Suprapubic skin (tissue), 4 donors: Measurements from ENCODE around the gene TMEM245. TPM values are rescaled to one million over a fixed set of nuclear protein-coding genes. Genes with fewer than 3 reads are reported as not detected.

Experiments
- DNase-seq, 2 donors: peaks; one replicate each; pipeline ENCODE4 v3.0.0-alpha.2; 2019; ENCODE audit warnings: low spot score in 2 of 2
- H3K27ac ChIP-seq: fragments of 200-600 bp; sonication (generic); one replicate; pipeline ENCODE4 v1.5.1; 2019
- H3K27me3 ChIP-seq: fragments of 200-600 bp; sonication (generic); one replicate; pipeline ENCODE4 v1.5.1; 2019
- H3K36me3 ChIP-seq: fragments of 200-600 bp; sonication (generic); one replicate; pipeline ENCODE4 v1.5.1; 2019
- H3K4me1 ChIP-seq: fragments of 200-600 bp; sonication (generic); one replicate; pipeline ENCODE4 v1.5.1; 2019
- H3K4me3 ChIP-seq: fragments of 200-600 bp; sonication (generic); one replicate; pipeline ENCODE4 v1.5.1; 2019; ENCODE audit warnings: mild to moderate bottlenecking
- H3K9me3 ChIP-seq: fragments of 200-600 bp; sonication (generic); one replicate; pipeline ENCODE4 v1.5.1; 2019
- CTCF ChIP-seq, 2 donors: fragments of 200-600 bp in 1 of 2; fragments of 450-650 bp in 1 of 2; sonication (generic) in 1 of 2; IDR thresholded peaks; one replicate each; pipeline ENCODE4 v1.5.1; 2016 to 2019; ENCODE audit warnings: antibody characterized with exemption in 2 of 2, mild to moderate bottlenecking in 1 of 2, moderate library complexity in 1 of 2
- EP300 ChIP-seq: sonication (generic); formaldehyde crosslinking; IDR thresholded peaks from one replicate; pipeline ENCODE4 v1.6.1; 2017; ENCODE audit warnings: antibody characterized with exemption
- POLR2A ChIP-seq, 2 donors: fragments of 450-650 bp; IDR thresholded peaks; one replicate each; pipeline ENCODE4 v1.6.1; 2017; ENCODE audit warnings: antibody characterized with exemption in 2 of 2, mild to moderate bottlenecking in 2 of 2, moderate library complexity in 2 of 2
- POLR2AphosphoS5 ChIP-seq, 3 donors: sonication (generic); formaldehyde crosslinking; IDR thresholded peaks; one replicate each; pipeline ENCODE4 v1.6.1; 2017; ENCODE audit warnings: antibody characterized with exemption in 3 of 3
- WGBS: methylation state at CpG from one replicate; pipeline ENCODE4 v1.1.5; 2018; 5-methylcytosine and 5-hydroxymethylcytosine counted together
- total RNA-seq, 4 donors: library from RNA; depleted of rRNA; stranded (reverse); fragments of >200 nt; gene quantifications; one replicate each; pipeline ENCODE4 v1.1.0, GENCODE V29; 2016

TMEM245 gene
- total RNA-seq, 4 donors from 2014 or later: 38.6 to 58.9 (median 54.3) TPM

- Histone ChIP-seq H3K27ac (no peak overlapping the region), H3K9me3 (peaks cover 4% of the 10 kb centered on the region), H3K36me3 (no peaks in the 10 kb centered on the region), H3K4me1 (no peaks in the 10 kb centered on the region), H3K4me3 (no peak overlapping the region), H3K27me3 (no peaks in the 10 kb centered on the region)
- WGBS: 97% methylated on average over 4 of the region's 4 CpGs
- DNase-seq: no peak
- TF ChIP-seq POLR2AphosphoS5 (IDR thresholded peaks at IDR 0.05) (no peak), POLR2A (IDR thresholded peaks at IDR 0.05) (no peak), EP300 (no peak), CTCF (IDR thresholded peaks at IDR 0.05) (no peak)
These were observed 117.6 kb downstream of the TMEM245 start for GRCh38 chr9:109002141-109002540.

GRCh38 chr9:109001275-109001676 is 118.5 kb downstream of the TMEM245 start:
- H3K27me3 ChIP-seq: no peaks in the 10 kb centered on the region
- DNase-seq: no peak
- no peak overlapping the region for H3K27ac ChIP-seq
- H3K4me3 ChIP-seq: no peak overlapping the region
- TF ChIP-seq POLR2A (IDR thresholded peaks at IDR 0.05): no peak
- no peak for TF ChIP-seq EP300
- no peak for TF ChIP-seq POLR2AphosphoS5 (IDR thresholded peaks at IDR 0.05)
- TF ChIP-seq CTCF (IDR thresholded peaks at IDR 0.05): no peak
- no peaks in the 10 kb centered on the region for H3K36me3 ChIP-seq
- peaks cover 6% of the 10 kb centered on the region for H3K4me1 ChIP-seq
- peaks cover 4% of the 10 kb centered on the region for H3K9me3 ChIP-seq
- 74% methylated on average over 1 of the region's 1 CpG for WGBS

- H3K27ac ChIP-seq: no peak overlapping the region
- 76% methylated on average over 1 of the region's 1 CpG for WGBS
- peaks cover 7% of the 10 kb centered on the region for H3K4me1 ChIP-seq
- no peaks in the 10 kb centered on the region for H3K27me3 ChIP-seq
- H3K9me3 ChIP-seq: no peaks in the 10 kb centered on the region
- no peak overlapping the region for H3K4me3 ChIP-seq
- H3K36me3 ChIP-seq: no peaks in the 10 kb centered on the region
- no peak for DNase-seq
- TF ChIP-seq CTCF (IDR thresholded peaks at IDR 0.05): no peak
- no peak for TF ChIP-seq POLR2A (IDR thresholded peaks at IDR 0.05)
- no peak for TF ChIP-seq POLR2AphosphoS5 (IDR thresholded peaks at IDR 0.05)
- TF ChIP-seq EP300: no peak
These were observed 122.6 kb downstream of the TMEM245 start for GRCh38 chr9:108997112-108997511.

- TF ChIP-seq POLR2A (IDR thresholded peaks at IDR 0.05) (no peak), POLR2AphosphoS5 (IDR thresholded peaks at IDR 0.05) (no peak), EP300 (no peak), CTCF (IDR thresholded peaks at IDR 0.05) (no peak)
- H3K27ac ChIP-seq: no peak overlapping the region
- 37% methylated on average over 1 of the region's 1 CpG for WGBS
- DNase-seq: no peak
- H3K9me3 ChIP-seq: no peaks in the 10 kb centered on the region
- no peaks in the 10 kb centered on the region for H3K36me3 ChIP-seq
- no peaks in the 10 kb centered on the region for H3K27me3 ChIP-seq
- peaks cover 7% of the 10 kb centered on the region for H3K4me1 ChIP-seq
- no peak overlapping the region for H3K4me3 ChIP-seq
These were observed 123.1 kb downstream of the TMEM245 start for GRCh38 chr9:108996643-108997042.

GRCh38 chr9:108994695-108995094 is 125.1 kb downstream of the TMEM245 start:
- Histone ChIP-seq H3K27me3 (no peaks in the 10 kb centered on the region), H3K27ac (no peak overlapping the region), H3K9me3 (no peaks in the 10 kb centered on the region), H3K4me3 (no peak overlapping the region), H3K4me1 (peaks cover 7% of the 10 kb centered on the region), H3K36me3 (peaks cover 8% of the 10 kb centered on the region)
- TF ChIP-seq CTCF (IDR thresholded peaks at IDR 0.05) (no peak), EP300 (no peak), POLR2AphosphoS5 (IDR thresholded peaks at IDR 0.05) (no peak), POLR2A (IDR thresholded peaks at IDR 0.05) (no peak)
- 50% methylated on average over 2 of the region's 2 CpGs for WGBS
- DNase-seq: no peak
